Lower lobe of right lung (tissue), 2 donors: Measurements from ENCODE around the gene ZMAT3. TPM values are rescaled to one million over a fixed set of nuclear protein-coding genes. Genes with fewer than 3 reads are reported as not detected.

ENCODE experiments used
- ATAC-seq, 2 donors: fragments of 200-7000 bp; cut with Tn5 transposase; one replicate each; pipeline ENCODE4 v1.9.1; 2020 to 2022; ENCODE audit warnings: mild to moderate bottlenecking in 2 of 2, moderate library complexity in 2 of 2
- DNase-seq: peaks from one replicate; pipeline ENCODE4 v3.0.0-alpha.2; 2020
- H3K27ac ChIP-seq: fragments of 200-600 bp; one replicate; pipeline ENCODE4 v1.8.0; 2022
- H3K27me3 ChIP-seq: fragments of 200-600 bp; one replicate; pipeline ENCODE4 v1.8.0; 2022; ENCODE audit warnings: low read depth
- H3K36me3 ChIP-seq: fragments of 200-600 bp; one replicate; pipeline ENCODE4 v1.8.0; 2022; ENCODE audit warnings: mild to moderate bottlenecking
- H3K4me1 ChIP-seq: fragments of 200-600 bp; one replicate; pipeline ENCODE4 v1.8.0; 2022
- H3K4me3 ChIP-seq: fragments of 200-600 bp; one replicate; pipeline ENCODE4 v1.8.0; 2022; ENCODE audit warnings: mild to moderate bottlenecking
- H3K9me3 ChIP-seq: fragments of 200-600 bp; one replicate; pipeline ENCODE4 v1.8.0; 2022
- CTCF ChIP-seq: fragments of 200-600 bp; IDR thresholded peaks from one replicate; pipeline ENCODE4 v1.8.0; 2022; ENCODE audit warnings: antibody characterized with exemption, mild to moderate bottlenecking
- intact Hi-C: fragments of 100-400 bp; cut with DNase I; formaldehyde crosslinking; loops from one replicate; pipeline ENCODE4 v1.11.0; 2022
- total RNA-seq: library from RNA; stranded (reverse); fragmentation: NEBNext Ultra II Directional; extraction: Animal tissue kit (Norgen Biotek cat#: 25700); gene quantifications from one replicate; pipeline ENCODE4 v1.2.1, GENCODE V29; 2021
- donor health status: DM: no; HTN: yes; CAD: no; lungs with severe emphysema.

ZMAT3 gene
- total RNA-seq, 1 donor from 2014 or later = 20.6 TPM

GRCh38 chr3:179076243-179077027, 4.8 kb upstream of the ZMAT3 start:
- Histone ChIP-seq H3K36me3 (no peaks in the 10 kb centered on the region), H3K27ac (no peak overlapping the region), H3K4me3 (no peak overlapping the region), H3K9me3 (no peaks in the 10 kb centered on the region), H3K27me3 (no peaks in the 10 kb centered on the region), H3K4me1 (no peaks in the 10 kb centered on the region)
- intact Hi-C loops = no loop called here
- ATAC-seq = no peak
- TF ChIP-seq CTCF = no peak
- DNase-seq = no peak

GRCh38 chr3:179074656-179075055, 3.0 kb upstream of the ZMAT3 start:
- DNase-seq (no peak), ATAC-seq (no peak)
- Histone ChIP-seq H3K36me3 (no peaks in the 10 kb centered on the region), H3K4me3 (no peak overlapping the region), H3K27me3 (no peaks in the 10 kb centered on the region), H3K27ac (no peak overlapping the region), H3K9me3 (no peaks in the 10 kb centered on the region), H3K4me1 (peaks cover 8% of the 10 kb centered on the region)
- intact Hi-C loops = no loop called here
- no peak for TF ChIP-seq CTCF

GRCh38 chr3:179073816-179074215, 2.2 kb upstream of the ZMAT3 start:
- Histone ChIP-seq H3K4me3 (no peak overlapping the region), H3K9me3 (no peaks in the 10 kb centered on the region), H3K4me1 (peaks cover 8% of the 10 kb centered on the region), H3K27me3 (no peaks in the 10 kb centered on the region), H3K36me3 (no peaks in the 10 kb centered on the region), H3K27ac (no peak overlapping the region)
- no peak for DNase-seq
- intact Hi-C loops = no loop called here
- TF ChIP-seq CTCF = no peak
- ATAC-seq = no peak

- TF ChIP-seq CTCF = no peak
- H3K36me3 ChIP-seq = peaks cover 4% of the 10 kb centered on the region
- no peaks in the 10 kb centered on the region for H3K9me3 ChIP-seq
- H3K27ac ChIP-seq = peak overlapping the region; percentile 93
- H3K4me1 ChIP-seq = peaks cover 8% of the 10 kb centered on the region
- DNase-seq (peak; percentile 51), ATAC-seq (peak; percentile 57 to 62)
- intact Hi-C loops = no loop called here
- H3K4me3 ChIP-seq = peak overlapping the region; percentile 86
- no peaks in the 10 kb centered on the region for H3K27me3 ChIP-seq
These were observed 460 bp upstream of the ZMAT3 start for GRCh38 chr3:179072100-179072438.

- Histone ChIP-seq H3K36me3 (peaks cover 15% of the 10 kb centered on the region), H3K9me3 (no peaks in the 10 kb centered on the region), H3K4me3 (peak overlapping the region; percentile 86), H3K27ac (peak overlapping the region; percentile 93), H3K4me1 (peaks cover 8% of the 10 kb centered on the region), H3K27me3 (no peaks in the 10 kb centered on the region)
- no peak for ATAC-seq
- DNase-seq = no peak
- TF ChIP-seq CTCF = no peak
- intact Hi-C loops = no loop called here
These were observed 634 bp downstream of the ZMAT3 start for GRCh38 chr3:179071027-179071322.
